ENCODE measurements around the gene POLE3.

POLE3 gene

GRCh38 chr9:113406873-113407511, 3.5 kb downstream of the POLE3 start:
- TF ChIP-seq RAD21 (IDR thresholded peaks at IDR 0.05; ENCODE audit: low read depth), result peak; percentile 70

- TF ChIP-seq MAX (IDR thresholded peaks at IDR 0.05) (no peak), TEAD4 (IDR thresholded peaks at IDR 0.05) (no peak), TCF12 (IDR thresholded peaks at IDR 0.05; ENCODE audit: low read depth) (no peak), CEBPB (IDR thresholded peaks at IDR 0.05) (no peak), RAD21 (IDR thresholded peaks at IDR 0.05; ENCODE audit: low read depth) (no peak), EP300 (IDR thresholded peaks at IDR 0.05; ENCODE audit: borderline replicate concordance) (no peak), REST (IDR thresholded peaks at IDR 0.05; ENCODE audit: low read depth) (no peak), ZBTB7A (IDR thresholded peaks at IDR 0.05; ENCODE audit: low read depth) (no peak), USF1 (IDR thresholded peaks at IDR 0.05) (no peak), EGR1 (IDR thresholded peaks at IDR 0.05) (no peak), FOXM1 (IDR thresholded peaks at IDR 0.05; ENCODE audit: borderline replicate concordance, low read depth) (no peak), YY1 (IDR thresholded peaks at IDR 0.05; ENCODE audit: low read depth) (no peak), NFIC (IDR thresholded peaks at IDR 0.05) (no peak), TAF1 (IDR thresholded peaks at IDR 0.05; ENCODE audit: low read depth) (no peak), CREB1 (IDR thresholded peaks at IDR 0.05; ENCODE audit: low read depth) (no peak)
These were observed 6.8 kb downstream of the POLE3 start for GRCh38 chr9:113403646-113404045.

- TF ChIP-seq YY1 (IDR thresholded peaks at IDR 0.05; ENCODE audit: low read depth) (no peak), TEAD4 (IDR thresholded peaks at IDR 0.05) (no peak), CREB1 (IDR thresholded peaks at IDR 0.05; ENCODE audit: low read depth) (peak; percentile 29; the same call in 1 of the 2 replicates), EGR1 (IDR thresholded peaks at IDR 0.05) (peak; percentile 30), CEBPB (IDR thresholded peaks at IDR 0.05) (no peak), EP300 (IDR thresholded peaks at IDR 0.05; ENCODE audit: borderline replicate concordance) (no peak; the same call in 1 of the 2 replicates), REST (IDR thresholded peaks at IDR 0.05; ENCODE audit: low read depth) (no peak), FOXM1 (IDR thresholded peaks at IDR 0.05; ENCODE audit: borderline replicate concordance, low read depth) (no peak), MAX (IDR thresholded peaks at IDR 0.05) (peak; percentile 64; the same call in 1 of the 2 replicates), USF1 (IDR thresholded peaks at IDR 0.05) (no peak; the same call in none of the 2 replicates), NFIC (IDR thresholded peaks at IDR 0.05) (no peak), ZBTB7A (IDR thresholded peaks at IDR 0.05; ENCODE audit: low read depth) (no peak), RAD21 (IDR thresholded peaks at IDR 0.05; ENCODE audit: low read depth) (peak; percentile 61), TAF1 (IDR thresholded peaks at IDR 0.05; ENCODE audit: low read depth) (peak; percentile 71), TCF12 (IDR thresholded peaks at IDR 0.05; ENCODE audit: low read depth) (peak; percentile 26; the same call in 1 of the 2 replicates)
These were observed 9.3 kb downstream of the POLE3 start, which contains the start of gene ALAD for GRCh38 chr9:113401027-113401792. TSS of gene ALAD (minus strand) at chr9:113401284. CDS start at chr9:113393559, 7,725 bp downstream.

GRCh38 chr9:113399646-113400200, 10.8 kb downstream of the POLE3 start:
- TF ChIP-seq TCF12 (IDR thresholded peaks at IDR 0.05; ENCODE audit: low read depth) (no peak), CEBPB (IDR thresholded peaks at IDR 0.05) (no peak), USF1 (IDR thresholded peaks at IDR 0.05) (no peak), REST (IDR thresholded peaks at IDR 0.05; ENCODE audit: low read depth) (no peak), EP300 (IDR thresholded peaks at IDR 0.05; ENCODE audit: borderline replicate concordance) (no peak), YY1 (IDR thresholded peaks at IDR 0.05; ENCODE audit: low read depth) (no peak), MAX (IDR thresholded peaks at IDR 0.05) (no peak), CREB1 (IDR thresholded peaks at IDR 0.05; ENCODE audit: low read depth) (no peak), RAD21 (IDR thresholded peaks at IDR 0.05; ENCODE audit: low read depth) (no peak), ZBTB7A (IDR thresholded peaks at IDR 0.05; ENCODE audit: low read depth) (no peak)
